ENCODE results near the gene CYFIP1.

Gene CYFIP1

DNA sequence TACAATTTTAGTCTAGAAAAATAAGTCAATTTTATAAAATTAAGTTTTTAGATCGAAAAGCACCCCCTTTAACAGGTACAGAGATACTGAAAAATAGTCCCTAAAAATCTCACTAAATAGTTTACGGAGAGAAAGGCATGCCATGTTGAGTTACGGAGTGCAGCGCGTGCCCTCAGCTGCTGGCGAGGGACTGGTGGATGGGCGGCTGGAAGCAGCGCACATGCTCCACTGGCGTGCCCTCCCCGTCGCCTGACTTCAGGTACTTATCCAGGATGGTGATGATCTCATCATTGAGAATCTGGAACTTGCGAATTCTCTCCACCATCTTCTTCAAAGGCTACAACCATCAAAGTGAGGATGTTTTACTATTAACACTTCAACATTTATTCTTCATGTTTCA, 110.3 kb downstream of the CYFIP1 start:
- no peak for DNase-seq (ENCODE audit: low read depth, low spot score)

DNA sequence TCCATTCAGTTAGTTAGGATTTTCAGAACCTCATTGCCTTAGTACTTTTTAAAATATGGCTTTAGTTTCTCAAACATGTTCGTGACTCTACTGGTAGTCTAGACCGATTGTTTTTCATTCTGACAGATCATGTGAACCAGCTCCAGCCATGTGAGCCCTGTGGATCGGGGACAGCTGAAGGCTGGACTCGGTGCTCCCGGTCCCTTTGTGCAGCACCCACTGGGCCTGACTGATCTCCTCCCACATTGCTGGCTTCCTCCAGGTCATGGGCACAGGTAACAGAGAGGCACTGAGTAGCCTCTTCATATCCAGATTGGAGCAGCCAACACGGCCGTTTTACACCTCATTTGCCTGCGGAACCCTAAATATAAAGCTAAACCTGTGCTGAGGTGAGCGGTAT, 111.2 kb downstream of the CYFIP1 start:
- no peak for DNase-seq (ENCODE audit: low read depth, low spot score)

DNA sequence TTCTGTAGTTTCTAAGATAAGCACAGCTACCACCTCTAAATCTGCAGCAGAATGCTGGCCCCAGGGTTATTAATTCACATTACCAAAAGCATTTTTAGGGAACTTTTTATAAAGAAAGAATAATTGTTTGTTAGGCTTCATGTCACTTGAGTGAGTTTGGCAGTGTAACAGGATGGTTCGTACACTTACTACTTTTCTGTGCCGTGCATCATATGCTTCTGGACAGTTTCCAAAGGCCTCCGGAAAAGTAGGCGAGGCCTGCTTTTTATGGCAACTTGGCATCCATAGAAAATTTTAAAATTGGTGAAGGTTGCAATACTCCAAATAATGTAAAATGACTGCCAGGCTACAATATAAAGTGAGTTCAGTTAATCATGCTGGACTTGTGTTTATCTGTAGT, 111.7 kb downstream of the CYFIP1 start:
- no peak for DNase-seq (ENCODE audit: low read depth, low spot score)

DNA sequence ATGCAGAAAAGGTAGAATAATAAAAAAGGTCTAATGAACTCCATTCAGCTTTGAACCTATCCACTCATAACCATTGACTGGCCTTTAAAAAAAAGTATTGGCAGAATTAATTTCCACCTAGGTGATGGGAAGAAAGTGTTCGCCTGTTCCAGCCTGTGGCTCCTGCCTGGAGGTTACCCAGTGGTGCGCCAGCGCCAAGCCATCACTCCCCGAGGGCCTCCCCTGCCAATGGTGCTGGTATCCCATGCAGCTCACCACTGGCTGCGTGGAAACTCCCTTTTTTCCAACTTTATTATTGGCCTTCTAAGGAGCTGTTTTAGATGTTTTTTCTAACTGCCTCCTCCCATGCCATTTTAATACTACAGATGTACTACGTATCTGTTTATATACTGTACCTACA, 112.3 kb downstream of the CYFIP1 start:
- DNase-seq (ENCODE audit: low read depth, low spot score), result no peak

DNA sequence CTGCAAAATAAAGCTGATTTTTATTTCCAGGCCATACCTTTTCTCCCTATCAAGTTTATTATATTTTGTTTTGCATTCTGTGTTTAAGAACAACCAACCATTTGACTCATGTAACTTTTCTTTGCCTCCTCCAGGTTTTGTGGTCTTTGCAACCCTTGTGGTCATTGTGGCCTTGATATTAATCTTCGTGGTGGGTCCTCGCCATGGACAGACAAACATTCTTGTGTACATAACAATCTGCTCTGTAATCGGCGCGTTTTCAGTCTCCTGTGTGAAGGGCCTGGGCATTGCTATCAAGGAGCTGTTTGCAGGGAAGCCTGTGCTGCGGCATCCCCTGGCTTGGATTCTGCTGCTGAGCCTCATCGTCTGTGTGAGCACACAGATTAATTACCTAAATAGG, 114.1 kb downstream of the CYFIP1 start:
- DNase-seq (ENCODE audit: low read depth, low spot score), result no peak

DNA sequence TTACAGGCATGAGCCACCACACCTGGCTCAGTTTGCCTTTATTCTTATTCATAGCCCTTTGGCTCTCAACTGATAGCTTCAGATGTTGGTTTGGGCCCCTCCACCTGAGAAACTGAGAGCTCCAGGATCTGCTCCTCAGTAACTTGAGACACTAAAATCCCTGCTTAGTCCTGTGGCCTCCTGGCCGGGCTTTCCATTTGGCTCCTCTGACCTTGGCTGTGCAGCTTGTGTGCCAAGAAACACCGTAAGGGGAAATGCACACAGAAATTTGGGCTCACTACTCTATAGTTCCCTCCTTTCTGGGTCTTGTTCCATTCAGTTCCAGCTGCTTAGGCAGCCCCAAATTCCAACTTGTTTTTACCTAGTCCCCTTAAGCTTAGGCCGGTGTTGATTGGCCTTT, 116.8 kb downstream of the CYFIP1 start:
- no peak for DNase-seq (ENCODE audit: low read depth, low spot score)

DNA sequence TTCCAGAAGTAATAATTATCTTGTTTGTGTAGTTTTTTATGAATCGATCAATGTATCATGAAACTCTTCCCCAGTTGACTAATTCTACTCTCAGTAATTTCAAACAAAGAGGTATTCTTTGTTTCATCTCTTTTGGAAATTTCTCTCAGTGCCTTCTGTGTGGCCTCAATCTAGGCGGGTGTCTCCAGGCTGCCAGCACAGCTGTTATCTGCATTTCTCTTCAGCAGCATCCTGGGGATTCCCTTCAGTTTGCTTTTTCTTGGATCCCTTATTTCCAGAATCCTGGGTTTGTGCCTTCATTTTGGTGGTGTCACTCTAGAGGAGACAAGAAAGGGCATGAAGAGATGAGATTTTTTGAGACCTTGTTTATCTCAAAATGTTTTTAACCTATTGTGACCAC, 119.0 kb downstream of the CYFIP1 start:
- DNase-seq (ENCODE audit: low read depth, low spot score), result no peak

DNA sequence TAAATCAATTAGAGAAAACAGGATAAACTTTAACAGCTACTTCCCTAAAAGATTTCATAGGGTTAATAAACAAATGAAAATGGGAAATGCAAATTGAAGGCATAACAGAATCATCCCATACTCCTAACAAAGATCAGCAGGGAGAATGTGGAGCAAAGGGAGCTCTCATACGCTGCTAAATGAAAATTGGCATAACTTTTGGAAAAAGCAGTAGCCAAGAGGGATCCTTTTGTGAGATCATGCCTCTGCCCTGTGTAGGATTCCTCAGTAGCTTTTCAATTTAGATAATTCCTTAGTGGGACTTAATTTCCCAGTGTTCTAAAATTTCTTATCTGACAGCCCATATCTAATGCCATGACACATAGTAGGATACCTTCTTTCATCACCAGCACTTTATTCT, 123.5 kb downstream of the CYFIP1 start:
- no peak for DNase-seq (ENCODE audit: low read depth, low spot score)

DNA sequence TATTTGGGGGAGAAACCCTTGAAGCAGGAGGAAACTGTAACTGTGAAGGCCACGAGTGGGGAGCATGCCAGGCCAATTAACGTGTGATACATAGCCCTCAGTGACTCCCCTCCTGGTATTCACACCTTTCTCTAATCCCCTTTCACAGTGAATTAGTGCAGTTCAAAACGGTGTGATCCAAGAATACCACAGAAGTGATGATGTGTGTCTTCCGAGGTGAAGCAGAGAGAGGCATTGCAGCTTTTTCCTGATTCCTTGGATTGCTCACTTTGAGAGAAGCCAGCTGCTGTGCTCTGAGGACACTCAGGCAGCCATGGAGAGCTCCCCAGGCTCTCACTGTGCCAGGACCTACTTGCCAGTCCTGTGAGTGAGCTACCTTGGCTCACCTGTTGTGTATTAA, 124.4 kb downstream of the CYFIP1 start:
- DNase-seq (ENCODE audit: low read depth, low spot score), result no peak

DNA sequence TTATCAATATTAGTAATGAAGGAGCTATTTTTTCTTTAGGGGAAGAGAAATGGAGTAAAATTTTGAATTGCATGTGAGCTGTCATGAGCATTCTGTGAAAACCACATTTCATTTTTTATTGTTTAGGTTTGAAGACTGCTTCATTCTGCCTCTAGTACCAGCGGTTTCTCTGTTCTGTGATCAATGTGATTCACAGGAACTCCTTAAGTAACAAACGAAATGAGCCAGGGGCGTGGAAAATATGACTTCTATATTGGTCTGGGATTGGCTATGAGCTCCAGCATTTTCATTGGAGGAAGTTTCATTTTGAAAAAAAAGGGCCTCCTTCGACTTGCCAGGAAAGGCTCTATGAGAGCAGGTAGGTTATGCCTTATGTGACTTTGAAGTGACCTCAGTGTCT, 128.7 kb downstream of the CYFIP1 start:
- DNase-seq (ENCODE audit: low read depth, low spot score), result no peak

DNA sequence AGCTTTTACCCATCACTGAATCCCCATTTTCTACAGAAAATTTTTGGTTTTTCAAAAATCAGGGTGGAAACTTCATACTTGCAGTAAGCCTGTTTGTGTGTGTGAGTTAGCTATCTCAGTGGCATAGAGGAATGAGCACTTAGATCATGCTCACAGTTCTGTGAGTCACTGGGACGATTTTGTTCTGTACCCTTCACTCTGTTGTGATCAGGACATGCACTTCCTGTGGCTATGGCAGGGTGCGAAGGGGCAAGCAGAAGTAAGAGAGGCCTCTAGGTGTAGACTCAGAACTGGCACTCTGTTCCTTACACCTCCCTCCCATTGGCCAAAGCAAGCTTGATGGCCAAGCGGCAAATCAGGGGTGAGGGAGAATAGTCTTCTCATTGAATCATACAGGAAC, 130.1 kb downstream of the CYFIP1 start:
- no peak for DNase-seq (ENCODE audit: low read depth, low spot score)

DNA sequence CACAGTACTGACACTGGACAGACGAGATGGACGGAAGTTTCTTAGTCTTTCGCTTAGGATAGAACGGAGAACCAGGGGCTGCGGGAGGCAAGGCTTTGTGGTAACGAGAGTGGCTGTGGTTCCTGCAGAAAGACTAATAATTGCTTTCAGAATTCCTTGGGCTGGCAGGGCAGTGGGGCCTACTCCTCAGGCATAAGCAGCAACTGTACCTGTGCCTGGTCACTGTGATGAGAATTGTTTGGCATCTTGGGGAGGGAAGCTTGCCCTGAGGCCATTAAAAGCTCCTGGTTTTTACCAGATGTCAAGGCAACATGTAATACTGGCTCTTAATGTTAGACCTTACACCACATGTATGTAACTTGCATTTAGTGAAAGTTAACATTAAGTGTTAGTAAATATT, 134.1 kb downstream of the CYFIP1 start:
- peak; percentile 57 for DNase-seq (ENCODE audit: low read depth, low spot score)

DNA sequence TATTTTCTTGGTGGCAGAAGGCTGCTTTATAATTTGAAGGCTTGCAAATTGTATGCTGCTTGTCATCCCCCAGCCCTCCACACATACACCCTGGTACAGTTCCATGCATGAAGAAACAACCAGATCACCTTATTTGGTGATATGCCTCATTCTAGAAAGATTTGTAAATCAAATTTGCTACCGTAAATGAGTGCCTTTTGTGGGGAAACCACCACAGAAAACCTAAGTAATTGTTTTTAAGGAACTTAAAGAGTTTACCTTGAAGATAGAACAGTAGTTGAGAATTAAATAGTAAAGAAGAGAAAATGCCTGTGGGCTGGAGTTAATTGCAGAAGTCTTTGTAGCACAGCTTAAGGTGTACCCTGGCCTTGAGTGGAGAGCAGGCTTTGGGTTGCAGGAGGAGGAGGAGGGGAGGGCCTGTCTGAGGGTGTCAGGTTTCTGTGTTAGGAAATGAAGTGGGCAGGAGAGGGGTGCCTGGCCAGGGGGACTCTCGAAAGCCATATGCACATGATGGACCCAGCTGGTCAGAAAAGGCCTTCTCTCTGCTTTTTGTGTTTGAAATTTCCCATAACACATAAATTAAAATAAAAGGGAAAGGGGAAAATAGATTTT, 134.8 kb downstream of the CYFIP1 start:
- peak; percentile 54 for DNase-seq (ENCODE audit: low read depth, low spot score)

DNA sequence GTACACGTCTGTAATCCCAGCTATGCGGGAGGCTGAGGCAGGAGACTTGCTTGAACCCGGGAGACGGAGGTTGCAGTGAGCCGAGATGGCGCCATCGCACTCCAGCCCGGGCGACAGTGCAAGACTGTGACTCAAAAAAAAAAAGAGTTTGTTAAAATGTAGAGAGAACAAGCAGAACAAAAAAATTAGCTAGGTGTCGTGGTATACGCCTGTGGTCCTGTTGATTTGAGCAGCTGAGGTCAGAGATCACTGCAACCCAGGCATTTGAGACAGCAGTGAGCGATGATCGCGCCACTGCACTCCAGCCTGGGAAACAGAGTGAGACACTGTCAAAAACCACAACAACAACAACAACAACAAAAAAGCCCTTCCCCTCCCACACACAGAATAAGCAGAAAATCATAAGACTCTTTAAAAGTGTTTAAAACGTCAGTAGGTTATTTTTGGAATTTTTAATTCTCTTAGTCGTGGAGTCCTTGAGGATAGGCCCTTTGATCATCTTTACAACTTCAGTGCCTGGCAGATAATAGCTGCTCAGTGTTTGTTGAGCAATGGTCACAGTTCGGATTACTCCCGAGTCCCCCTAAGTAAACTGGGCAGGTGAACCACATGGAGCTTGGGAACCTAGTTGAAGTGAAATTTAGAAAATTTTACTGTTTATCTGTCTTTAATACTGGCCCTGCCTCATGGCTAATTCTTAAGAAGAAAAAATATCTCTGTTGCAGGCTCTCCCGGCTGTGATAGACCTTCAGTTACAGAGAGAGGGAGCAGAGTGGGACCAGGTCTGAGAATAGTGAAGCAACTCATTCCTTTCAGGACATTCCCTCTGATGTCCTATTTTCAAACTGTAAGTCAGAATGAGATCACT, 135.5 kb downstream of the CYFIP1 start:
- DNase-seq (ENCODE audit: low read depth, low spot score), result no peak

DNA sequence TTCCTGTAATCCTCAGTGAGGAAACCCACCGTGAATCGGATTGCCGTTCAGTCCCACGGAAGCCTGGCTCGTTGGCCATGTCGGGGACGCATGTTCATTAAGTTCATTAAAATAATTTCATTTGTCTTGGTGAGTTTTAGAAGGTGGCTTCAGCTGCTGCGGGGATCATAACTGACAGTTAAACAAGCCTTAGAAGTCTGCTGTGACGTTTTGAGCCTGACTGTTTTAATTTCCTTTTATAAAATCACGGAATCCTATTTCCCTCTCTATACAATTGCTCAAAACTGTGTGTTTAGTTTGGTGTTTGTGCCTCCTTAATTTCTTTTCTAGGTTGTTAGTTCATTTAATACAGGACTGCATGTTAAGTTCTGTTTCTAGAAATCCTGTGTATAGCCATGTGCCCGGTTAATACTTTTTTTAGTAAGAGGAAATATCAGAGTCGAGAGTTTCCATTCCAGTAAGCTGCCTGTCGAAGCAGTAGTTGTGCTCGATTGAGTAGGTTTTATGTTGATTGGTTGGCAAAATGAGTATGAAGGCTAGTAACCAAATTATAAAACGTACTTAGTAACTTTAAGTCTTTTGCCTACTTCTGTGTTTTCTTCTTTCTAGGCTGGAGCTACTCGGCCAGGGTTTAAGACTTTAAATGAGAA, 141.0 kb downstream of the CYFIP1 start:
- no peak for DNase-seq (ENCODE audit: low read depth, low spot score)

DNA sequence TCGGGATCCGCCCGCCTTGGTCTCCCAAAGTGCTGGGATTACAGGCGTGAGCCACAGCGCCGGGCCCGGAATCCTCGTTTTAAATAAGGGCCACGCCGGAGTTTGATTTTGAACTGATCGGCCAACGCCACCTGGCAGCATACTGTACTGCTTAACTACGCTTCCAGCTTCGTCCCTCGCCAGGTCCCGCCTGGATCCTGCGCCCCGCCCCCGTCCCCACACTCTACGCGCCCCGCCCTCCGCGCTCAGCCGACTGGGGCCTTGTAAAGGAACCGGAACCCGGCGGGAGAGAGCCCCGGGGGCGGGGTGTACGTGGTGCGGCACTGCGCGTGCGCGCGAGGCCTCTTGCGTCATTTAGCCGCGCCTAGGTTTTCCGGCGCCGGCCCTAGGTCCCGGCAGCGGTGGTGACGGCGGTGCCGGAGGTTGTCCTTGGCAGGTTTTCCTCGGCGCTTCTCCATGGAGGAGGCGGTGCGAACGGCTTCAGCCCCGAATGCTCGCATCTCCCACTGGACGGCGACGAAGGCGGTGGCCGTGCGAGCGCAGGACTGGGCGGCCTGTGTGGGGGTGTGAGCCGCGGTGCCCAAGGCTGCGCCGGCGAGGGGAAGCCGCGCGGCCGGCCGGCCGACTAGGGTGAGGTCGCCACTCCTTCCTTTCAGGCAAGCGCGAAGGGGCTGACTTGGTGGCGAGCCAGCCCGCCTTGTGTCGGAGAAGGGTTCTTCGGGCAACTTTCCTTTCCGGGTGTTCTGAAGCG, 141.7 kb downstream of the CYFIP1 start, which contains the start of gene NIPA2:
TSS of gene NIPA2 (plus strand) at position 375 of the 751 bp plus-strand sequence. CDS start 13,066 bp downstream, outside the sequence.
- peak; percentile 99 for DNase-seq (ENCODE audit: low read depth, low spot score)

DNA sequence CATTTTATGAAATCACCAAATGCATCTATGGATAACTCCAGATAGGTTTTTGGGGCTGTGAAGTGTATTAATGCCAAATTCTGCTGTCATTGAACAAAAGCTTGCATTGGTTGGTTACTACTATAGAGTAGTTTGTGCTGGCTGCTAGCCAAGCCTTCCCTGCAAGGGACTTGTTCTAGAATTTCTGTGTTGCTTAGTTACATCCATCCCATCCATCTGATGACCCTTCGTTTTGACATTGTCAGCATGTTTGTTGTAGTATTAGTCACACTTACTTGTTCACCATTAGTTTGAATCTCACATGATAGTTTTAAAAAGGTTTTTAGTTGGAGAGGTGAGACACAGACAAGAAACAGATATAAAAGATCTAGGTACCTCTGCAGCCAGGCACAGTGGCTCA, 148.7 kb downstream of the CYFIP1 start:
- no peak for DNase-seq (ENCODE audit: low read depth, low spot score)

DNA sequence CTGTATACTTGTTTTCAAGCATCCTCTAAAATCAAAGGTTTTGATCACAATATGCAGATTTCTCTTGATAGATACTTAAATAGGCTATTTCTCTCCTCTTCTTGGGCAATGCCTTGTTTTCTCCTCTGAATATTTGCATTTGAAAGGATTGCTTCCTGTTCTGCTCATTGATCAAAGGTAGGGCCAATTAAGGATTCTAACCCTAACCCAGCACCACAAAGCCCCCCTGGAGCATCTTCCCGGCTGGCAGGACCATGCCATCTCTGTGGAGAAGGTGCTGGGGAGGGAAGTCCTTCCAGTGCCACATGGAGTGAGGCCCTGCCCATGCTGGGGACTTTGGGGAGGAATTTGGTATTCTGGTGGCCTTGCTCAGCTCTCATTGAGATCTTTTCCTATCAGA, 153.0 kb downstream of the CYFIP1 start:
- peak; percentile 30 for DNase-seq (ENCODE audit: low read depth, low spot score)

DNA sequence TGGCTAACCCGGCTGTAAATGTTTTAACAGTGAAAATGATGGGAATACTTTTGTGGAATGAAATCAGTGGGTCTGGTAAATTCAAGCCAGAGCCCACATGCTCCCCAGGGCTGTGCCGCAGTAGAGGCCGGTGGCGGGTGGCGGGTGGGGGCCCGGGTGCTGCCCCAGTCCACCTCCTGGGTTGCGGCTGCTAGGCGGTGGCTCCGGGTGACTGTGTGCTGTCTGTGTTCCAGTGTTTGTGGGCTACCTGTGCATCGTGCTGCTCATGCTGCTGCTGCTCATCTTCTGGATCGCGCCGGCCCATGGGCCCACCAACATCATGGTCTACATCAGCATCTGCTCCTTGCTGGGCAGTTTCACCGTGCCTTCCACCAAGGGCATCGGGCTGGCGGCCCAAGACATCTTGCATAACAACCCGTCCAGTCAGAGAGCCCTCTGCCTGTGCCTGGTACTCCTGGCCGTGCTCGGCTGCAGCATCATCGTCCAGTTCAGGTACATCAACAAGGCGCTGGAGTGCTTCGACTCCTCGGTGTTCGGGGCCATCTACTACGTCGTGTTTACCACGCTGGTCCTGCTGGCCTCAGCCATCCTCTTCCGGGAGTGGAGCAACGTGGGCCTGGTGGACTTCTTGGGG, 156.6 kb downstream of the CYFIP1 start:
- DNase-seq (ENCODE audit: low read depth, low spot score), result no peak

DNA sequence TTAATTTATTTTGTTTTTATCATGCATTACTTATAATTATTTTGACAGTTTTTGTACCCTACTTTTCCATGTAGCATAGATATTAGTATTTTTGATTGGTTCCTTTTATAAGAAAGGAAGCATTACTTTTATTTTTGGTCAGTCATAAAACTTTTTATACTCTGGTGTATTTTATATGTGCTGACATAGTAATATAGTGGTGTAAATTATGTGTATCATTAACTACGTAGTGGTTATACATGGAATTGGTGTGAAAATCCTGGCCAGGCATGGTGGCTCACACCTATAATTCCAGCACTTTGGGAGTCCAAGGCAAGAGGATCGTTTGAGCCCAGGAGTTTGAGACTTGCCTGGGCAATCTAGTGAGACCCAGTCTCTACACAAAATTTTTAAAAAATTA, 160.5 kb downstream of the CYFIP1 start:
- DNase-seq (ENCODE audit: low read depth, low spot score), result no peak
